A673 (cell line): ENCODE results near the gene DGCR8. TPM values are rescaled to one million over a fixed set of nuclear protein-coding genes. Genes with fewer than 3 reads are reported as not detected.

Source experiments
- BruUV-seq: library from RNA; stranded (reverse); fragments of 400-500 nt; replicated peaks from 2 replicates; lab custom pipeline; 2021; lab: Mats Ljungman, UMichigan
- CTCF ChIA-PET: fragments of 300-600 bp; sonication (Branson Sonifier 250); formaldehyde crosslinking; loops from one replicate; lab custom pipeline; 2022; ENCODE audit warnings: antibody characterized with exemption; lab: Charles Lee
- POLR2A ChIA-PET: fragments of 300-600 bp; sonication (Branson Sonifier 250); formaldehyde crosslinking; loops from one replicate; lab custom pipeline; 2022; ENCODE audit warnings: antibody characterized with exemption; ENCODE audit not compliant: low non-redundant PET; lab: Charles Lee
- DNase-seq: peaks from one replicate; pipeline ENCODE4 v3.0.0-alpha.2; 2015; ENCODE audit warnings: low spot score
- H3K27ac ChIP-seq: fragments of 200-600 bp; sonication (generic); 2 replicates; pipeline ENCODE4 v1.5.1; 2016; ENCODE audit warnings: mixed run types, low read depth, mild to moderate bottlenecking, mixed read lengths, antibody characterized with exemption, low read length; ENCODE audit not compliant: poor library complexity, severe bottlenecking
- H3K27me3 ChIP-seq: fragments of 200-600 bp; sonication (generic); replicated peaks from 2 replicates; pipeline ENCODE4 v1.6.1; 2017; ENCODE audit warnings: mixed run types, low read depth, mild to moderate bottlenecking, mixed read lengths, antibody characterized with exemption, low read length; ENCODE audit not compliant: insufficient read depth, poor library complexity
- H3K36me3 ChIP-seq: fragments of 200-600 bp; sonication (generic); 2 replicates; pipeline ENCODE4 v1.6.1; 2016; ENCODE audit warnings: mixed run types, mild to moderate bottlenecking, mixed read lengths, antibody characterized with exemption, low read length; ENCODE audit not compliant: insufficient read depth, poor library complexity, severe bottlenecking
- H3K4me1 ChIP-seq: fragments of 200-600 bp; sonication (generic); 2 replicates; pipeline ENCODE4 v1.6.1; 2017; ENCODE audit warnings: mixed run types, mild to moderate bottlenecking, mixed read lengths, antibody characterized with exemption, low read length; ENCODE audit not compliant: insufficient read depth, poor library complexity, severe bottlenecking
- H3K4me3 ChIP-seq: fragments of 200-600 bp; sonication (generic); 2 replicates; pipeline ENCODE4 v1.5.1; 2016; ENCODE audit warnings: low read depth, mixed run types, mild to moderate bottlenecking, mixed read lengths, low read length; ENCODE audit not compliant: poor library complexity, severe bottlenecking
- H3K9me3 ChIP-seq: fragments of 200-600 bp; sonication (generic); 2 replicates; pipeline ENCODE4 v1.6.1; 2016; ENCODE audit warnings: mixed run types, low read depth, mild to moderate bottlenecking, mixed read lengths, antibody characterized with exemption, low read length; ENCODE audit not compliant: poor library complexity, severe bottlenecking
- CTCF ChIP-seq: fragments of 300-800, 200-600 bp; sonication (generic); conservative IDR thresholded peaks from 2 replicates; pipeline ENCODE4 v1.5.1; 2017; ENCODE audit warnings: low read depth, mild to moderate bottlenecking, antibody characterized with exemption, low read length, moderate library complexity, mixed read lengths
- EZH2 ChIP-seq: fragments of 200-600 bp; sonication (generic); IDR thresholded peaks from 2 replicates; pipeline ENCODE4 v1.6.1; 2017; ENCODE audit warnings: borderline replicate concordance, low read depth, mild to moderate bottlenecking, mixed read lengths, antibody characterized with exemption, low read length; ENCODE audit not compliant: poor library complexity, severe bottlenecking
- intact Hi-C: fragments of 100-400 bp; cut with micrococcal nuclease; formaldehyde crosslinking; loops from one replicate; pipeline ENCODE4 v1.10.0; 2022; ENCODE audit not compliant: unreplicated experiment
- total RNA-seq: library from RNA; stranded (reverse); gene quantifications from 2 replicates; pipeline ENCODE4 v1.2.3, GENCODE V29; 2021

Gene DGCR8
- total RNA-seq, 1 experiment from 2014 or later: 63.2 TPM

GRCh38 chr22:20099099-20099711 is 19.2 kb downstream of the DGCR8 start:
- TF ChIP-seq CTCF: no peak
- TF ChIP-seq EZH2: no peak
- H3K4me1 ChIP-seq: no peaks in the 10 kb centered on the region
- H3K36me3 ChIP-seq: peaks cover 90% of the 10 kb centered on the region
- H3K27me3 ChIP-seq: no peaks in the 10 kb centered on the region
- intact Hi-C loops: no loop called here
- BruUV-seq: no TSS peak
- no peak overlapping the region for H3K4me3 ChIP-seq
- ChIA-PET POLR2A (no interaction called here), CTCF (no interaction called here)
- DNase-seq: no peak
- H3K9me3 ChIP-seq: no peaks in the 10 kb centered on the region
- H3K27ac ChIP-seq: no peak overlapping the region

- Histone ChIP-seq H3K9me3 (no peaks in the 10 kb centered on the region), H3K36me3 (peaks cover 88% of the 10 kb centered on the region), H3K27me3 (no peaks in the 10 kb centered on the region), H3K4me3 (no peak overlapping the region), H3K27ac (no peak overlapping the region), H3K4me1 (no peaks in the 10 kb centered on the region)
- ChIA-PET CTCF (no interaction called here), POLR2A (no interaction called here)
- DNase-seq: no peak
- no TSS peak for BruUV-seq
- intact Hi-C loops: no loop called here
- TF ChIP-seq EZH2 (no peak), CTCF (no peak)
Observed at GRCh38 chr22:20101638-20102037, 21.6 kb downstream of the DGCR8 start.

GRCh38 chr22:20102203-20102780 is 22.3 kb downstream of the DGCR8 start:
- ChIA-PET CTCF (no interaction called here), POLR2A (no interaction called here)
- intact Hi-C loops: no loop called here
- Histone ChIP-seq H3K9me3 (no peaks in the 10 kb centered on the region), H3K36me3 (peaks cover 88% of the 10 kb centered on the region), H3K4me1 (no peaks in the 10 kb centered on the region), H3K27me3 (no peaks in the 10 kb centered on the region), H3K4me3 (no peak overlapping the region), H3K27ac (no peak overlapping the region)
- DNase-seq: no peak
- TF ChIP-seq CTCF (no peak), EZH2 (no peak)
- no TSS peak for BruUV-seq
